ENCODE measurements around the gene CBR1.

Gene CBR1

DNA sequence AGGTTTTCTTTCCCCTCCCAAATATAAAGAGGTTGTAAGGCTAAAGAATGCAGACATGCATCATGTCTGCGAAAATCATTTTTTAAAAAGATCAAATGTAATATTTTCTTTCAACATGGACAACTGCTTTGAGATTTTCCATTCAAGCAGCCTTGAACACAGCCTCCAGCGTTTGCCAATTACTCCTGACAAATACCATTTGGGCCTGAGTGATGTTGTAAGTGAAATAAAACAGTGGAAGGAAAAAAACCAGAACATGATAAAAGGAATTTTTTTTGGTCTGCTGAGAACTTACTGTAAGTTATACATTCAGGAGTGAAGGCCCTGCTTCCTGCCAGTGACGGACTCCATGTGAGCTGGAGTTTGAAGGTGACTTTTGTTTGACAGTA is 46.7 kb upstream of the CBR1 start:
- no peaks in the 10 kb centered on the region; the same call in 1 of the 2 replicates for H3K4me1 ChIP-seq (ENCODE audit: control insufficient read depth, low read length)
- H3K9me3 ChIP-seq (ENCODE audit: control insufficient read depth, insufficient read depth, low read length): no peaks in the 10 kb centered on the region
- H3K4me3 ChIP-seq (ENCODE audit: low read length): no peak overlapping the region
- no peaks in the 10 kb centered on the region for H3K79me2 ChIP-seq (ENCODE audit: control insufficient read depth, low read length)
- H3K27me3 ChIP-seq (ENCODE audit: control insufficient read depth, low read length): peaks cover 4% of the 10 kb centered on the region; the same call in 1 of the 2 replicates
- H3K4me2 ChIP-seq (ENCODE audit: low read length): no peak overlapping the region
- H3K27ac ChIP-seq (ENCODE audit: low read depth, low read length): no peak overlapping the region
- TF ChIP-seq, protein P1, sequence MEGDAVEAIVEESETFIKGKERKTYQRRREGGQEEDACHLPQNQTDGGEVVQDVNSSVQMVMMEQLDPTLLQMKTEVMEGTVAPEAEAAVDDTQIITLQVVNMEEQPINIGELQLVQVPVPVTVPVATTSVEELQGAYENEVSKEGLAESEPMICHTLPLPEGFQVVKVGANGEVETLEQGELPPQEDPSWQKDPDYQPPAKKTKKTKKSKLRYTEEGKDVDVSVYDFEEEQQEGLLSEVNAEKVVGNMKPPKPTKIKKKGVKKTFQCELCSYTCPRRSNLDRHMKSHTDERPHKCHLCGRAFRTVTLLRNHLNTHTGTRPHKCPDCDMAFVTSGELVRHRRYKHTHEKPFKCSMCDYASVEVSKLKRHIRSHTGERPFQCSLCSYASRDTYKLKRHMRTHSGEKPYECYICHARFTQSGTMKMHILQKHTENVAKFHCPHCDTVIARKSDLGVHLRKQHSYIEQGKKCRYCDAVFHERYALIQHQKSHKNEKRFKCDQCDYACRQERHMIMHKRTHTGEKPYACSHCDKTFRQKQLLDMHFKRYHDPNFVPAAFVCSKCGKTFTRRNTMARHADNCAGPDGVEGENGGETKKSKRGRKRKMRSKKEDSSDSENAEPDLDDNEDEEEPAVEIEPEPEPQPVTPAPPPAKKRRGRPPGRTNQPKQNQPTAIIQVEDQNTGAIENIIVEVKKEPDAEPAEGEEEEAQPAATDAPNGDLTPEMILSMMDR (IDR thresholded peaks at IDR 0.05; ENCODE audit: low read depth, low read length, poor library complexity, severe bottlenecking): no peak
- no peak for TF ChIP-seq EZH2phosphoT487 (IDR thresholded peaks at IDR 0.05; ENCODE audit: borderline replicate concordance, low read length)
- no peaks in the 10 kb centered on the region for H3K36me3 ChIP-seq (ENCODE audit: control insufficient read depth, low read length)
- H4K20me1 ChIP-seq (ENCODE audit: control insufficient read depth, insufficient read depth, low read depth, low read length): no peaks in the 10 kb centered on the region
- H3F3A ChIP-seq (ENCODE audit: control insufficient read depth, insufficient read depth): no peaks in the 10 kb centered on the region
- no peaks in the 10 kb centered on the region for H3K9me2 ChIP-seq (replicated peaks; ENCODE audit: control insufficient read depth, low read length)

DNA sequence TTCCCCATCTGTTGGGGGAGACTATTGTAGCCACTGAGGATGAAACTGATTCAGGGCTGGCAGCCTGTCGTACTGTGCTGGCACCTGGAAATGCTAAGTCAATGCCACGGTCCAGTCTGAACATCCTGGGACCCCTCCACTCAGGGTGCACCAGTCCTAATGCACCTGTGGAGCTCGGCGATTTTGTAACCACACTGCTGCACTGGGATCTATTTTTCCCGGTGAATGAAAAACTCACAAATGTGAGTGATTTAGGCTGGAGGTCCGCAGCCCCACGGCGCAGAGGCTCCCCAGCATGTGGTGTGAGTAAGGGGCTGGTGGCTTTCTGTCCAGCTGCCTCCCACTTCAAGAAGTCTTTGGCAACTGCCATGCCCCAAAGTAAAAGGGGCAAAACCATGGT is 45.0 kb upstream of the CBR1 start:
- peaks cover 6% of the 10 kb centered on the region; the same call in 1 of the 2 replicates for H3K27me3 ChIP-seq (ENCODE audit: control insufficient read depth, low read length)
- TF ChIP-seq, protein P1 (IDR thresholded peaks at IDR 0.05; ENCODE audit: low read depth, low read length, poor library complexity, severe bottlenecking): no peak
- TF ChIP-seq EZH2phosphoT487 (IDR thresholded peaks at IDR 0.05; ENCODE audit: borderline replicate concordance, low read length): no peak
- H3K27ac ChIP-seq (ENCODE audit: low read depth, low read length): no peak overlapping the region
- no peaks in the 10 kb centered on the region for H3K79me2 ChIP-seq (ENCODE audit: control insufficient read depth, low read length)
- no peak overlapping the region for H3K4me2 ChIP-seq (ENCODE audit: low read length)
- H4K20me1 ChIP-seq (ENCODE audit: control insufficient read depth, insufficient read depth, low read depth, low read length): no peaks in the 10 kb centered on the region
- H3F3A ChIP-seq (ENCODE audit: control insufficient read depth, insufficient read depth): no peaks in the 10 kb centered on the region
- no peak overlapping the region for H3K4me3 ChIP-seq (ENCODE audit: low read length)
- peaks cover 3% of the 10 kb centered on the region; the same call in 1 of the 2 replicates for H3K4me1 ChIP-seq (ENCODE audit: control insufficient read depth, low read length)
- no peaks in the 10 kb centered on the region for H3K9me2 ChIP-seq (replicated peaks; ENCODE audit: control insufficient read depth, low read length)
- H3K9me3 ChIP-seq (ENCODE audit: control insufficient read depth, insufficient read depth, low read length): no peaks in the 10 kb centered on the region
- H3K36me3 ChIP-seq (ENCODE audit: control insufficient read depth, low read length): no peaks in the 10 kb centered on the region

DNA sequence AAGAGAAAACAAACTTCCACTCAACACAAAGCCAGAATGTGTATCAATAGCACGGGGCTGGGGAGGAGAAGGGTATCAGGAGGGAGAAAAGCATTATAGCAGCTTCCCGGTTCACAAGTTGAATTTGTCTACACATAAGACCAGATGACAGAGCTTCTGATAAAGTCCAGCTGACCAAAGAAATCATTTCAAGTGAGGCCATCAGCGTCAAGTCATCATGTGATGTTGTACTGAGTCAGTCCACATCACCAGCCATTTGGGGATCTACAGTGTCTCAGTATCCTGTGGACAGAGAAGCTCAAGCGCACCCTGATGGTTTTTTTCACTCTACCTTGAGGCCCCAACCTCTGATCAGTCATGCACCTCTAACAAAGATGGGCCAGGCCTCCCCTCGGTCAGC is 42.5 kb upstream of the CBR1 start:
- H3K4me2 ChIP-seq (ENCODE audit: low read length): no peak overlapping the region
- no peak overlapping the region for H3K27ac ChIP-seq (ENCODE audit: low read depth, low read length)
- no peaks in the 10 kb centered on the region for H4K20me1 ChIP-seq (ENCODE audit: control insufficient read depth, insufficient read depth, low read depth, low read length)
- H3K9me2 ChIP-seq (replicated peaks; ENCODE audit: control insufficient read depth, low read length): no peaks in the 10 kb centered on the region
- H3K4me1 ChIP-seq (ENCODE audit: control insufficient read depth, low read length): peaks cover 3% of the 10 kb centered on the region; the same call in 1 of the 2 replicates
- TF ChIP-seq EZH2phosphoT487 (IDR thresholded peaks at IDR 0.05; ENCODE audit: borderline replicate concordance, low read length): no peak
- TF ChIP-seq, protein P1 (IDR thresholded peaks at IDR 0.05; ENCODE audit: low read depth, low read length, poor library complexity, severe bottlenecking): no peak
- no peaks in the 10 kb centered on the region for H3K9me3 ChIP-seq (ENCODE audit: control insufficient read depth, insufficient read depth, low read length)
- H3F3A ChIP-seq (ENCODE audit: control insufficient read depth, insufficient read depth): no peaks in the 10 kb centered on the region
- peaks cover 2% of the 10 kb centered on the region; the same call in 1 of the 2 replicates for H3K27me3 ChIP-seq (ENCODE audit: control insufficient read depth, low read length)
- H3K36me3 ChIP-seq (ENCODE audit: control insufficient read depth, low read length): no peaks in the 10 kb centered on the region
- H3K4me3 ChIP-seq (ENCODE audit: low read length): no peak overlapping the region
- H3K79me2 ChIP-seq (ENCODE audit: control insufficient read depth, low read length): no peaks in the 10 kb centered on the region
